SK-N-MC (cell line): ENCODE measurements around the gene PSMA2.

Source experiments
- EZH2 ChIP-seq: fragments of 200-600 bp; sonication (generic); IDR thresholded peaks from one replicate; pipeline ENCODE4 v1.6.1; 2017; ENCODE audit warnings: antibody characterized with exemption
- POLR2AphosphoS5 ChIP-seq: IDR thresholded peaks from 2 replicates; pipeline ENCODE4 v1.6.1; 2012; ENCODE audit warnings: mild to moderate bottlenecking, low read depth, low read length, borderline replicate concordance

GRCh38 chr7:42960762-42961161 is 28.8 kb upstream of the PSMA2 start:
- TF ChIP-seq EZH2, result no peak
- TF ChIP-seq POLR2AphosphoS5, result no peak
